ENCODE results near the gene KDSR. TPM values are rescaled to one million over a fixed set of nuclear protein-coding genes. Genes with fewer than 3 reads are reported as not detected.
"Not testable (repeated sequence)": the region's sequence is repeated elsewhere in the genome, so short reads cannot be mapped to it uniquely, and the experiment has no call there.

Gene KDSR
- total RNA-seq, 2 donors from 2014 or later = 32.6 to 42.8 TPM

DNA sequence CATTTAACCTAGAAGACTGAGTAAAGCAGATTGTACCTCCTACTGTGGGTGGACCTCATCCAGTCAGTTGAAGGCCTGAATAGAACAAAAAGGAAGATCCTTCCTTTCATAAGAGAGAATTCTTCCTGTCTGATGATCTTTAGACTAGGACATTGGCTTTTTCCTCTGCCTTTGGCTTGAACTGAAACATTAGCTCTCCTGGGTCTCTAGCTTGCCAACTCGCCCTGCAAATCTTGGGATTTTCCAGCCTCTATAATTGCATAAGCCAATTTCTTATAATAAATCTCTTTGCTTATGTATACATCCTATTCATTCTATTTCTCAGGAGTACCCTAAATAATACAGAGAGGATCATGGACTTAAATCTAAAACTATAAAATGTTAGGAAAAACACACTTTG, 6.2 kb upstream of the KDSR start:
- ATAC-seq (no peak), DNase-seq (no peak)
- intact Hi-C loops (cut with DNase I, micrococcal nuclease) = no loop called here

- intact Hi-C loops (cut with DNase I, micrococcal nuclease) = no loop called here
- DNase-seq (no peak), ATAC-seq (no peak)
Measured at GRCh38 chr18:63368611-63369010, 1.6 kb upstream of the KDSR start.

DNA sequence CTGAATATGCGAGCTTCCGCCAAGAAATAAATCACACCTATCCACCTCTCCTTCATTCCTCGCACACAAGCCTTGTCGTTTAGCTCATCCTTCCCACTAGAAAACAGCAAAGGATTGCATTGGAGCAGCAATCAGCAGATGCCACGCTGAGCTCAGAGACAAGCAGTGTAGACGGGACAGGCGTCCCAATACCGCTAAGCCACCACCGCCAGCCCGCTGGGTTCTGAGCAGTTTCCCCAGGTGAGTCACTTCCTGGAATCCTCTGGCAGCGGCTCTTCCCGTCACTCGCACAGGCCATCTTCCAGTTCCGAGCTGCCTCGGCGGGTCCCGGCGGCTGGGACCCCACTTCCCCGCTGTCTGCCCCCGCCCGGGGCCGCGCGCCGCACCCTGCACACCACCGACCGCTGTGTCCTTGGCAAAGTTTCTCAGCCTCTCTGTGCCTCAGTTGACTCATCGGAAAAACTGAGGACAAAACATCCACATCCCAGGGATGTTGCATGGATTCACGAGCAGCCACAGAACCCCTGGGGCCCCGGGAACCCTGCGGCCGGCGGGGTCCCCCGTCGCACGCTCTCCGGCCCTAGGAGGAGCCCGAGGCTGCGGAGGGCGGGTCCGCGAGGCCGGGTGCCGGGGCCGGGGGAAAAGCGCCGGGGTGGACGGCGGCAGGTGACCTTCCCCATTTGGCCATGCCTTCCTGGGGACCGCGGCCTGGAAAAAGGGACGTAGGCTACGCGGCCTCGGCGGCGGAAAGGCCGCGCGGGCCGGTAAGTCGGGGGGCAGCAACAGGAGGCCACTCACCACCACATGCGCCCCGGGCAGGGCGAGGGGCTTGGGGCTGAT, 573 bp downstream of the KDSR start:
- intact Hi-C loops (cut with DNase I, micrococcal nuclease) = no loop called here
- DNase-seq (peak; percentile 72 to 74), ATAC-seq (peak; percentile 53)

DNA sequence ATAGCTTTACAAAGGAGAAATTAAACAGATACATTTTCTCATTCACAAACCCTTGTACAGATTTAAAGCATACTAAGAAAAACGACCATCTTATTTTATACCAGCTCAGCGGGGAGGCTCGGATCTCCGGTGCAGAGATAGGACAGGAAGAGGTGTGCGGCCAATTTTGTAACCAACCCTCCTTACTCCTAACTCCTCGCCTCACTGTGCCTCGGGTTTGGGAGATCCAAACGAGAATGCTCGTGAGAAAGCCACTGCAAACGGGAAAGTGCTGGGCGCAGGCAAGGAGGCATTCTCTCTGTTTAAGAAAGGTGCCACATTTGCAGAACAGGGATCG, 1.2 kb downstream of the KDSR start:
- ATAC-seq = no peak
- intact Hi-C loops (cut with DNase I, micrococcal nuclease) = no loop called here
- peak; percentile 21 to 26 for DNase-seq

DNA sequence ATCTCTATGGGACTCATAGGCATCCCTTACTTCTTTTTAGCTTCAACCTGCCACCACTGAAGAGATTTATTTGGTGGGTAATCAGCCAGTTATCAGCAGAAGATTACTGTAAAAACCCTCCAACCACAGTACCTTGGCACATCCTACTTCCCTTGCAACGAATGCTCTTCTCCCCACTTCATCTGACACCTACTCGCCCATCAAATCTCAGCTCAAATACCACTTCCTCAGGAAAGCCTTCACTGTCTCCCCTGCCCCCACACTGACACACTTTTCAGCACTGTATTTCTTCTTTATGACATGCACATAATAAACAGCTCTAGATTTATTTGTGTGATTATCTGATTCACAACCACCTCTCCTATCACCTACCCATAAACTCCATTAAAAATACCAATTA, 3.1 kb downstream of the KDSR start:
- ATAC-seq (no peak), DNase-seq (no peak)
- intact Hi-C loops (cut with DNase I, micrococcal nuclease) = no loop called here

DNA sequence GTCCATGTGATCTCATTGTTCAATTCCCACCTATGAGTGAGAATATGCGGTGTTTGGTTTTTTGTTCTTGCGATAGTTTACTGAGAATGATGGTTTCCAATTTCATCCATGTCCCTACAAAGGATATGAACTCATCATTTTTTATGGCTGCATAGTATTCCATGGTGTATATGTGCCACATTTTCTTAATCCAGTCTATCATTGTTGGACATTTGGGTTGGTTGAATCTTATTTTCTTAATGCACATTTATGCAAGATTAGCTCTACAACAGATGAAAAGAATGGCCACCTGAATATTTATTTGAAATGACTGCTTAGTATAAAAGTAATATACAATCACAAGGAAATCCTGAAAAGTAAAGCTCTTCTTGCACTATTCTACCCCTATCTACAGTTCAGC, 3.6 kb downstream of the KDSR start:
- DNase-seq; ATAC-seq; intact Hi-C loops (cut with DNase I, micrococcal nuclease): not testable (repeated sequence)

DNA sequence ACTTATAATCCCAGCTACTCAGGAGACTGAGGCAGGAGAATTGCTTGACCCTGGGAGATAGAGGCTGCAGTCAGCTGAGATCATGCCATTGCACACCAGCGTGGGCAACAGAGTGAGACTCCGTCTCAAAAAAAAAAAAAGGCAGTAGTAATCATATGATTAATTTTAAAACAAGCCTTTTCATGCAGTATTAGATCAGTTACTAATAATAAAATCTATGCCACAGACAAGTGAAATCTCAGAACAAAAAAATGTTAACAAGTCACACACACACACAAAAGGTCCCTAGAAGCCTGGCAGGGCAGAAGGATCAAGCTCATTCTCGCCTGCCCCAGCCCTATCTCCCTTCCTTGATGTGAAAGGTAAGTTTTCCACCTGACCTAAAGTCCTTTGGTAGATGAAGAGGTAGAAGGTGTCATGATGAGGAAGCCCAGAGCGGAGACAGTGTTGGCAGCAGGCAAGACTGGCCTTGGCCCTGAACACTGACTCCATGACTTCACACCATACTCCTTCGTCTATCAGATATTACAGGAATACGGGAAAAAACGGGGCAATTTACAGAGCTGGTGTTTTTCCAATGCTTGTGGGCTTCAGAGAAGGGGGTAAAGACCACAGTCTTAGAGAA, 10.6 kb downstream of the KDSR start:
- DNase-seq = no peak
- ATAC-seq = no peak
- intact Hi-C loops (cut with DNase I, micrococcal nuclease) = no loop called here

DNA sequence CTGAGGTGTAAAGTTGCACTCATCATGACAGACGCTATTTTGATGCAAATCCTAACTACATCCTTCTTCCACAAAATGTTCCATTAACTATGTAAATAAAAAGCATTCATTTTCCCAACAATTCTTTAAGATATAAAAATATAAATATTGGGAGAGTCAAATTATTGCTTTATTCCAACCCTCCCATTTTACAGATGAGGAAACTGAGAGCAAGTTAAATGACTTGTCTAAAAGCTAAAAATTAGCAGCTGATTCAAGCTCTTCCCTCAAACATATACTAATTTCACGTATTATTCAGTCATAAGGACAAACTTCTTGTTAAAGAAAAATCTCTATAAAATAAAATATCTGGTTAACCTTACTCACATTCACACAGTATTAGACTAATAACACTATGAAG, 16.8 kb downstream of the KDSR start:
- ATAC-seq = no peak
- intact Hi-C loops (cut with DNase I, micrococcal nuclease) = no loop called here
- no peak for DNase-seq

DNA sequence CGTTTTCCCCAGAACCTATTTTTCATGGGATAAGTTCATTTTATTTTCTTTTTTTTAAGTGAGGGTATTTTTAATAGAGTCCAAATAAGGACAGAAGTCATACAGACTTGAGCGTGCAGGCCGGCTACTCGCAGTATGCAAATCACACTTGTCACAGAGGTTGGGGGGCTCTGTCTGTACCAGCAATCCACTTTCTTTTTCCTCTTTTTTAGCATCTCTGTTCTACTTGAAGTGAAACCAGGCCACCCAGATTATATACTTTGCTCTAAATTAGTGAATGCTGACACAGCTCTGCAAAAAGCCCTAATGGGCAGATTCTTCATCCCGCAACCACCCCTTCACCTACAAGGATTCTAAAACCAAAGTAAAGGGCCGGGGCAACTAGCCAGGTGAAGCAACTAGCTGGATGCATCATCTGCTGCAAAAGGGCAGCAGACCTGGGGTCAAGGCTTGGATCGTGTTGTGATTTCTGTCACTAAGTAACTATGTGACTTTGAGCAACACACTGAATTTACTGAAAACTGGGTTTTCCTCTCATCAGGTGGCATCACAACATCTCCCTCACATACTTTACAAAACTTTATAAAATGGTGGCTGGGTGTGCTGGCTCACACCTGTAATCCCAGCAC, 18.4 kb downstream of the KDSR start:
- intact Hi-C loops (cut with DNase I, micrococcal nuclease) = no loop called here
- no peak for ATAC-seq
- no peak for DNase-seq

GRCh38 chr18:63346480-63347183, 20.4 kb downstream of the KDSR start:
- intact Hi-C loops (cut with DNase I, micrococcal nuclease) = no loop called here
- DNase-seq = no peak
- ATAC-seq = no peak

DNA sequence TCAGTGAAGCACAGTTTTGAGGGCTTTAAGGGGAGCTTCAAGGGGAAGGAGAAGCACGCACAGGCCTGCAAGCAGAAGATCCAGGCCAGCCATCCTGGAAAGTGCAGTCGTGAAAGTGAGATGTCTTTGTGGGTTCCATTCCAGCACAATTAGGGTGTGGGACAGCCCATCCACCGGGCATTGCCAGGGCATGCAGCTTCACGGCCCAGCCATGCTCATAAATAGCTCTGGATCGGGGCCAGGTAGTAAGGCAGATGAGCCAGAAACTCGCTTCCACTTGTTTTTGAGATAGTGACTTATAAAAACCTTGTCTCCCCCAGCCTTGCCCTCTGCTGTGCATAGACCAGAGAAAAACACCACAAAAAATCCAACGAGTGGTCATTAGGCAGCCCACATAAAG, 21.0 kb downstream of the KDSR start:
- ATAC-seq = no peak
- DNase-seq = no peak
- intact Hi-C loops (cut with DNase I, micrococcal nuclease) = no loop called here

- DNase-seq (no peak), ATAC-seq (peak; percentile 70)
- intact Hi-C loops (cut with DNase I, micrococcal nuclease) = no loop called here
Measured at GRCh38 chr18:63344918-63345317, 22.1 kb downstream of the KDSR start.

- intact Hi-C loops (cut with DNase I, micrococcal nuclease) = no loop called here
- peak; percentile 73 for ATAC-seq
- DNase-seq = no peak
Measured at GRCh38 chr18:63344263-63344662, 22.7 kb downstream of the KDSR start.

DNA sequence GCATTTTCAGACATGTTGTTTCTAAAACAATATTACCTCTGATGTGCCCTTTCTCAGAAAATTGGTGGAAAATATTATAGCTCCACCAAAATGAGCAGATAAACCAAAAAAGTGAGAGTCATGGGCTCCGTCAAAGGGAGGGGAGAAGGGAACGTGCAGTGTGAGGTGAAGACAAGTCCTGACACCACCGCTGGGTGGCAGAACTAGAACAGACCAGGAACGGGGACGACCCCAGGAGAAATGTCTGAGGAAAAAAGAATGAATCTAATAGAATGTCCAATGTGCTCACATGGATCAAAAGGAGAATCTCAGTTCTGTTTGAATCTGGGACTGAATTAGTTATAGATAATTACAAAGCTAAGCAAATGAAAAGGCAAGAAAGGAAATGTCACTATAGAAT, 24.8 kb downstream of the KDSR start:
- intact Hi-C loops (cut with DNase I, micrococcal nuclease) = no loop called here

DNA sequence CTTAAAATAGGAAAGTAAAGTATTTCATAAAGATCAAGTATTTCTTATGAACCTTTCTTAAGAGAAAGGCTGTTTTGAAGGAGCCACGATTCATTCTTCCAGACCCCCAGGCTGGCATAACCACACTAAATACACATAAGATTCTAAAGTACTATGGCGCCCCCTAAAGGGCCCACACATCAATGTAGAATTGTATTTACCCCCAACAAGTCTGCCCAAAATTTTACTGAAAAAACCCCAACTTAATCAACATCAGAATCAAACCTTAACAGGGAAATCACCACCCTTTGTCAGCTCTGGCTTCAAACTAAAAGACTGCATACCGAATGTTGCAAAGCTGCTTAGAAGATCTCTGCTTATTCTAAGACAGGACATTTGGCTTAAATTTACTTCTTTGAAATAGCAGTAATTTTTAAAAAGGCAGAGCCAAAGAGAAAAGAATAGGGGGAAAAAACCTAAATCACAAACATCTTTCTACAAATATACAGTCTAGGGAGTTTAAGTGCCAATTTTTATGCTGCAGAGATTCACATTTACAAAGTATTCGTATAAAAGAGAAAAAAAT, 27.0 kb downstream of the KDSR start:
- DNase-seq = peak in 1 of 2 donors; percentile 32
- intact Hi-C loops (cut with DNase I, micrococcal nuclease) = loop anchor here in 1 of 2 donors (10.0 kb wide), 1 partner anchor 325 kb away; no protein-coding TSS in a partner anchor
- ATAC-seq = no peak

More for the DNA sequence above, 24.8 kb downstream of the KDSR start:
- ATAC-seq (no peak), DNase-seq (no peak)

GRCh38 chr18:63336366-63337099, 30.5 kb downstream of the KDSR start:
- ATAC-seq = no peak
- DNase-seq = no peak
- intact Hi-C loops (cut with DNase I, micrococcal nuclease) = loop anchor here in 1 of 2 donors (10.0 kb wide), 1 partner anchor 322 kb away; no protein-coding TSS in a partner anchor

GRCh38 chr18:63331105-63331504, 35.9 kb downstream of the KDSR start:
- no peak for DNase-seq
- ATAC-seq = no peak
- intact Hi-C loops (cut with DNase I, micrococcal nuclease) = loop anchor here in 1 of 2 donors (10.0 kb wide), 1 partner anchor 316 kb away; no protein-coding TSS in a partner anchor

DNA sequence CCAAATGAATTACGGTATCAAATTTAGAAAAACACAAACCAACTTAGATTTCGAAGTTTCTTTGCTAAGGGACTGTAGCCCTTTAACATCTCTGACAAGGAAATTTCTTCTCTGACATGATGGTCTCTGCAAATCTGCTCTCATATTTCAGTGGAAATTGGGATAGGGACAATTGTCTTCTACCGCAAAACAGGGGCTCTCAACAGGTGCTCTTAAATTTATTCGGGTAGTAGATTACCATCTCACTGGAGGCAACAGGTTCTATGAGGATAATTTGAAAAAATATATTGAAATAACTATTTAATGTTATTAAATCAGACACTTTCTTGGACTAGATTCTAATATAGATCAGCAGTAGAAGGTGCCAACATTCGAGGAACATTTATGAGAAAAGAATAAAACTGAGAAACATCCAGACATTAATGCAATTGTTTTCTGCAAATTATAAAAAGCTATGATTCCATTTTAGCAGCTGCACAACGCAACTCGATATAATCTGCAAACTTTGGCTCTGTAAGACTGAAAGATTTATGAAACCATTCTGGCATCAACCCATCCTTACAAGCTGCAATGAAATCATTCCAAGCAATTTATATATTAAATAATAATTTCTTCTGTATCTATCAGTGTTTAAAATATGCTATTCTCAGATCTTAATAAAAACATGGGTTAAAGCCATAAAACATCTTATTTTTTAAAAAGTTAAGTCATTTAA, 37.4 kb downstream of the KDSR start:
- intact Hi-C loops (cut with DNase I, micrococcal nuclease) = loop anchor here in 1 of 2 donors (10.0 kb wide), 1 partner anchor 315 kb away; no protein-coding TSS in a partner anchor
- DNase-seq (no peak), ATAC-seq (no peak)

Data from left colon (tissue), 2 donors.